Testis (tissue), 3 donors: ENCODE data around the gene CALD1. TPM values are rescaled to one million over a fixed set of nuclear protein-coding genes. Genes with fewer than 3 reads are reported as not detected.

Experiments
- DNase-seq: peaks from one replicate; pipeline ENCODE4 v3.0.0-alpha.2; 2019
- H3K27ac ChIP-seq, 2 donors: fragments of 200-600 bp; sonication (generic); one replicate each; pipeline ENCODE4 v1.5.1; 2019
- H3K27me3 ChIP-seq: fragments of 200-600 bp; sonication (generic); one replicate; pipeline ENCODE4 v1.5.1; 2019
- H3K36me3 ChIP-seq: fragments of 200-600 bp; sonication (generic); one replicate; pipeline ENCODE4 v1.5.1; 2017; ENCODE audit warnings: low read depth; ENCODE audit errors: missing control alignments
- H3K4me1 ChIP-seq: fragments of 200-600 bp; sonication (generic); one replicate; pipeline ENCODE4 v1.5.1; 2019
- H3K4me3 ChIP-seq, 2 donors: fragments of 200-600 bp; sonication (generic); one replicate each; pipeline ENCODE4 v1.5.1; 2017 to 2019
- H3K9me3 ChIP-seq: fragments of 200-600 bp; sonication (generic); one replicate; pipeline ENCODE4 v1.5.1; 2017
- POLR2A ChIP-seq: fragments of 450-650 bp; IDR thresholded peaks from one replicate; pipeline ENCODE4 v1.6.1; 2017; ENCODE audit warnings: antibody characterized with exemption, mild to moderate bottlenecking, moderate library complexity
- WGBS, 2 donors: methylation state at CpG; one replicate each; pipeline ENCODE4 v1.1.5; 2018; 5-methylcytosine and 5-hydroxymethylcytosine counted together
- intact Hi-C: fragments of 100-400 bp; cut with DNase I; formaldehyde crosslinking; loops from one replicate; pipeline ENCODE4 v1.15.1; 2023; ENCODE audit warnings: low total_unique reads
- polyA plus RNA-seq: library from polyadenylated mRNA; stranded (reverse); fragments of 350-450 nt; fragmentation: Illumina TruSeq; extraction: RNeasy Lipid Tissue Mini Kit (QIAGEN cat#74804); gene quantifications from one replicate; pipeline ENCODE4 v1.2.3, GENCODE V29; 2014; ENCODE audit warnings: low read depth, low replicate concordance; ENCODE audit not compliant: insufficient read depth
- total RNA-seq, 2 donors: library from RNA; depleted of rRNA; stranded (reverse); fragments of >200 nt; gene quantifications; one replicate each; pipeline ENCODE4 v1.2.3, GENCODE V29; 2016
- TF ChIP-seq, protein P1 (sequence below), 3 experiments: fragments of 450-650 bp in 2 of 3; fragments of 200-600 bp in 1 of 3; sonication (generic) in 1 of 3; IDR thresholded peaks; one replicate each; pipeline ENCODE4 v1.5.1; 2016 to 2019; ENCODE audit warnings: antibody characterized with exemption in 3 of 3, mild to moderate bottlenecking in 2 of 3, moderate library complexity in 1 of 3

The CALD1 gene
- total and polyA plus RNA-seq, 3 donors from 2014 or later: 103 to 153 (median 135) TPM

DNA sequence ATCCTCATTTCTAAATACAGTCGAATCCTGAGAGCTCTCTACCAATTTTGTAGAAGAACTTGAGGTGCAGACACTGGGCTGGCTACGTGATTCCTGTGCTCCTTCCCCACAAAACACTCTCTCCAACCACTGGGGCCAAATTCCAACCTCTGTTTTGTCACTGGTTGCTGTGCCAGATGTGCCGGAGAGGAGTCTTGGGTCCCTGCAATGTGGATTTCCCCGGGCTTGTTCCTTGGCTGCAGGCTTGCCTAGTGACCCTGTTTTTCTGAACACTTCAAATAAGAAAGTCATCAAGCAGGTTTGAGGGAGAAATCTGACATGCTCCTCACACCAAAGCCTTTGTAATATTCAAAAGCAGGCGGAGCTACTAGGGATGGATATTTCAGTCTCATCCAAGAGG is 162.5 kb downstream of the CALD1 start:
- WGBS, 2 donors: 84 to 89% methylated on average over 5 of the region's 5 CpGs
- no peaks in the 10 kb centered on the region for H3K36me3 ChIP-seq
- H3K4me1 ChIP-seq: no peaks in the 10 kb centered on the region
- intact Hi-C loops: no loop called here
- no peak overlapping the region for H3K27ac ChIP-seq
- TF ChIP-seq, protein P1, sequence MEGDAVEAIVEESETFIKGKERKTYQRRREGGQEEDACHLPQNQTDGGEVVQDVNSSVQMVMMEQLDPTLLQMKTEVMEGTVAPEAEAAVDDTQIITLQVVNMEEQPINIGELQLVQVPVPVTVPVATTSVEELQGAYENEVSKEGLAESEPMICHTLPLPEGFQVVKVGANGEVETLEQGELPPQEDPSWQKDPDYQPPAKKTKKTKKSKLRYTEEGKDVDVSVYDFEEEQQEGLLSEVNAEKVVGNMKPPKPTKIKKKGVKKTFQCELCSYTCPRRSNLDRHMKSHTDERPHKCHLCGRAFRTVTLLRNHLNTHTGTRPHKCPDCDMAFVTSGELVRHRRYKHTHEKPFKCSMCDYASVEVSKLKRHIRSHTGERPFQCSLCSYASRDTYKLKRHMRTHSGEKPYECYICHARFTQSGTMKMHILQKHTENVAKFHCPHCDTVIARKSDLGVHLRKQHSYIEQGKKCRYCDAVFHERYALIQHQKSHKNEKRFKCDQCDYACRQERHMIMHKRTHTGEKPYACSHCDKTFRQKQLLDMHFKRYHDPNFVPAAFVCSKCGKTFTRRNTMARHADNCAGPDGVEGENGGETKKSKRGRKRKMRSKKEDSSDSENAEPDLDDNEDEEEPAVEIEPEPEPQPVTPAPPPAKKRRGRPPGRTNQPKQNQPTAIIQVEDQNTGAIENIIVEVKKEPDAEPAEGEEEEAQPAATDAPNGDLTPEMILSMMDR (IDR thresholded peaks at IDR 0.05): no peak
- no peak for TF ChIP-seq POLR2A
- H3K27me3 ChIP-seq: no peaks in the 10 kb centered on the region
- H3K4me3 ChIP-seq: no peak overlapping the region
- DNase-seq: no peak
- H3K9me3 ChIP-seq: no peaks in the 10 kb centered on the region

DNA sequence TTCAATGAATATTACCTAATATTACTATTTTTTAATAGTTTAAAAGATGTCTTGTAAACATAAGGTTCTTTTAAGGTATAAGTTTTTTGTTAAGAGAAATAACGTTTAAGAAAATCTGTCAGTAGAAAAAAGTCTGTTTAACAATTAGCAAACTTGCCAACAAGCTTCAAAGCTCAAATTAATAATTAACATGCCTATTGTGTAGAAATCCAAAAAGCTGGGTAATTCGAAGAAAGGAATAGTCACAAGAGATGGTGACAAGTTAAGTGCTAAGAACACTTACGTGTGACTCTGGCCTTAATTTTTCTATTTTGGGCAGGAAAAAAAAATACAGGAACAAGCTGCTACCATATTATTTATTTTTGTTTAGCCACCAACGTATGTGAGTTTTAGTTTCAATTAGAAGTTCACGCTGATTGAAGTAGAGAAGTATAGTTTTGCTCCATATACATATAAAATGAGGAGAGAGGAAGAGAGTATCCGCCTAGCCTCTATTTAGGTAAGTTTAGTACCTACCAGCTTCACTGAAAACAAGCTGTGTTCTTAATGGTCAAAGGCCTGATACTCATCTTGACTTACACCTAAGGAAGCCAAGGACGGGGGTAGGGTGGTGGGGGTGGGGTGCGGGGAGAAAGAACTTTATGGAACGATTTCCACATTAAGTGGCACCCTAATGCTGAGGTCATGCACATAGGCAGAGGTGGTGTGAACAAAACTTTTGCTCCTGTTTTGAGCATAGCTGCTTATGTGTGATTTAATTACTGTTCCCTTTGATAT is 163.4 kb downstream of the CALD1 start:
- TF ChIP-seq, protein P1 (IDR thresholded peaks at IDR 0.05): no peak
- TF ChIP-seq POLR2A: no peak
- no peak for DNase-seq
- Histone ChIP-seq H3K9me3 (no peaks in the 10 kb centered on the region), H3K27ac (no peak overlapping the region), H3K4me3 (no peak overlapping the region), H3K4me1 (no peaks in the 10 kb centered on the region), H3K27me3 (no peaks in the 10 kb centered on the region), H3K36me3 (no peaks in the 10 kb centered on the region)
- WGBS, 2 donors: 74 to 75% methylated on average over 9 of the region's 9 CpGs
- intact Hi-C loops: no loop called here

DNA sequence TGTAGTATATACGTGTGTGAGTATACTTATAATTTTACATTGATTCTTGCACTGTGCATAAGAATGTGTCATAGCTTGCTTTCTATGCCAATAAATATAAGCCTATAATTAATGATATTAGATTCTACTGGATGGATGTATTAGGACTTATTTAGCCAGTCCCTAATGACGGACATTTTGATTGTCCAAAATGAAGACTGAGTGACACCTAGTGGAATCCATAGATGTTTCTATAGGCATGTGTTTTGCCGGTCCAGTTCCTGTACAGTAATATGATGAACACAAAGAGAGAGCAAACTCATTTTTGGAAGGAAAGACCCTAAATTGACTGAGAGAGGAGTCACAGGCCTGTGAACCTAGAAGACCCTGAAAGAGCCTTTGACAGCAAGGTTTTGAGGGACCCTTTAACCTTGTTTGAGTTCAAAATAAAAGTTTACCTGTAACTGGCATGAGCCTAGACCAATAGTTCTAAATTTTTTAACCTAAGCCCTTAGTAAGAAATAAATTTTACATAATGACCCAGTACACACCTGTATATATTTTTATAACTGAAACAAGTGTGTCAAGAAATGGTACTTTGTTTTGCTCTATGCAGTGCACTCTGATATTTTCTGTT is 164.5 kb downstream of the CALD1 start:
- H3K4me1 ChIP-seq: no peaks in the 10 kb centered on the region
- intact Hi-C loops: no loop called here
- 69 to 75% methylated on average over 3 of the region's 3 CpGs for WGBS, 2 donors
- H3K9me3 ChIP-seq: no peaks in the 10 kb centered on the region
- no peaks in the 10 kb centered on the region for H3K36me3 ChIP-seq
- TF ChIP-seq, protein P1 (IDR thresholded peaks at IDR 0.05): peak in 1 of 3 experiments; percentile 9
- TF ChIP-seq POLR2A: no peak
- no peak overlapping the region for H3K4me3 ChIP-seq
- no peak overlapping the region for H3K27ac ChIP-seq
- no peaks in the 10 kb centered on the region for H3K27me3 ChIP-seq
- DNase-seq: no peak

DNA sequence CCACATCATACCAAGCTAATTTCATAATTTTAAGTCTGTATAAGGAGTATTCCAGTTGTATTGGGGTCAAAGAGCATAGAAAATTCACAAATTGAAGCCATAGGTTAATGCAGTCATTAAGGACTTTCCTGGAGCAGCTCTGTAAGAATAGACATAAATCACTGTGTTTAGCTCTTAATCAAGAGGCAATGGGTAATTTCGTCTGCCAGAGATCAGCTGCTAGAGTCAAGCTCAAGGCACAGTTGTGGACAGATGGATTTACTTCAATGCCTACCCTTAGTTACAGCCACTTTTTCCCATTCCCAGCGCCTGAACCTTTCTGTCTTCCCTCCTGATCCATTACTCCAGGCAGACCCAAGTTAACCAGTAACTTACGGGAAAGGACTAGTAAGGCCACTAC is 166.3 kb downstream of the CALD1 start:
- WGBS, 2 donors: 62 to 72% methylated on average over 3 of the region's 3 CpGs
- Histone ChIP-seq H3K27me3 (no peaks in the 10 kb centered on the region), H3K27ac (no peak overlapping the region), H3K4me3 (no peak overlapping the region), H3K36me3 (no peaks in the 10 kb centered on the region), H3K9me3 (no peaks in the 10 kb centered on the region), H3K4me1 (no peaks in the 10 kb centered on the region)
- TF ChIP-seq, protein P1 (IDR thresholded peaks at IDR 0.05): no peak
- no peak for TF ChIP-seq POLR2A
- no peak for DNase-seq
- intact Hi-C loops: no loop called here

DNA sequence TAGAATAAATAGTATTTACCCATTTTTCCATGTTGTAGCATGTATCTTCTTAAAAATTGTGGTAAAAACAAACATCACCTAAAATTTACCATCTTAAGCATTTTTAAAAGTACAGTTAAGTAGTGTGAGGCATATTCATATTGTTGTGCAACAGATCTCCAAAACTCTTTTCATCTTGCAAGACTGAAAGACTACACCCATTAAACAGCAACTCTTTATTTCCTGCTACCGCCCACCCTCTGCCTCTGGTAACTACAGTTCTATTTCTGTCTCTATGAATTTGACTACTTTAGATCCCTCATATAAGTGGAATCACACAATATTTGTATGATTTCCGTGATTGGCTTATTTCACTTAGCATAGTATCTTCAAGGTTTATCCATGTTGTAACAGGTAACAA is 166.8 kb downstream of the CALD1 start:
- Histone ChIP-seq H3K4me3 (no peak overlapping the region), H3K4me1 (no peaks in the 10 kb centered on the region), H3K27me3 (no peaks in the 10 kb centered on the region), H3K36me3 (no peaks in the 10 kb centered on the region), H3K9me3 (no peaks in the 10 kb centered on the region), H3K27ac (no peak overlapping the region)
- TF ChIP-seq, protein P1 (IDR thresholded peaks at IDR 0.05): no peak
- no peak for TF ChIP-seq POLR2A
- DNase-seq: no peak
- 75 to 92% methylated on average over 2 of the region's 2 CpGs for WGBS, 2 donors
- intact Hi-C loops: no loop called here
